ENCODE results near the gene IQSEC1.

IQSEC1 gene

GRCh38 chr3:12925648-12926047, 147.6 kb downstream of the IQSEC1 start:
- H2BK120ac ChIP-seq (ENCODE audit: low read depth, low read length) = no peak overlapping the region
- no peak overlapping the region for H3K4ac ChIP-seq (ENCODE audit: low read length)
- no peak overlapping the region for H2AK5ac ChIP-seq (ENCODE audit: low read depth, low read length)
- peaks cover 31 to 68% of the 10 kb centered on the region in 2 donors for H3K36me3 ChIP-seq (replicated peaks in 1 of 2; ENCODE audit: control insufficient read depth in 2 of 2, insufficient read depth in 2 of 2, low read length in 2 of 2)
- H4K91ac ChIP-seq (ENCODE audit: low read depth, low read length, poor library complexity) = no peak overlapping the region
- no peak overlapping the region for H2BK15ac ChIP-seq (ENCODE audit: low read length)
- no peaks in the 10 kb centered on the region for H3K4me1 ChIP-seq (ENCODE audit: control insufficient read depth in 2 of 2, insufficient read depth in 1 of 2, low read depth in 1 of 2, low read length in 2 of 2)
- H3K14ac ChIP-seq (ENCODE audit: low read length) = peak overlapping the region; percentile 71
- H3K4me2 ChIP-seq (ENCODE audit: insufficient read depth, low read length, poor library complexity, severe bottlenecking) = no peak overlapping the region
- H4K8ac ChIP-seq (ENCODE audit: low read depth, low read length) = no peak overlapping the region
- no peak overlapping the region for H3K4me3 ChIP-seq (ENCODE audit: low read length in 2 of 2)
- peak overlapping the region; percentile 60 for H3K9ac ChIP-seq (ENCODE audit: low read depth, low read length, poor library complexity)
- H3K9me3 ChIP-seq (replicated peaks in 1 of 2; ENCODE audit: control insufficient read depth in 2 of 2, insufficient read depth in 1 of 2, low read depth in 1 of 2, low read length in 2 of 2) = peaks cover 0 to 2% of the 10 kb centered on the region in 2 donors
- H2BK12ac ChIP-seq (ENCODE audit: low read length) = no peak overlapping the region
- H3K27ac ChIP-seq (replicated peaks; ENCODE audit: low read length) = no peak overlapping the region
- WGBS, 2 donors (ENCODE audit: extremely low coverage in 2 of 2, insufficient read length in 2 of 2, insufficient replicate concordance in 1 of 2) = no CpG with 5 or more reads among the region's 7 CpGs
- no peaks in the 10 kb centered on the region for H3K27me3 ChIP-seq (ENCODE audit: control insufficient read depth in 3 of 3, insufficient read depth in 3 of 3, low read depth in 1 of 3, low read length in 3 of 3)
- H2BK5ac ChIP-seq (ENCODE audit: low read length) = no peak overlapping the region
- H3K23ac ChIP-seq (ENCODE audit: low read depth, low read length, poor library complexity) = peak overlapping the region; percentile 91
- H3K18ac ChIP-seq (ENCODE audit: low read length) = peak overlapping the region; percentile 71
- no peak for DNase-seq (ENCODE audit: low spot score)
- no peak overlapping the region for H2AFZ ChIP-seq (ENCODE audit: low read length)
- H3K79me1 ChIP-seq (ENCODE audit: low read depth, low read length) = peaks cover 2% of the 10 kb centered on the region

GRCh38 chr3:12924437-12924836, 148.8 kb downstream of the IQSEC1 start:
- no peak overlapping the region for H2BK120ac ChIP-seq (ENCODE audit: low read depth, low read length)
- H2AFZ ChIP-seq (ENCODE audit: low read length) = no peak overlapping the region
- no peak overlapping the region for H4K91ac ChIP-seq (ENCODE audit: low read depth, low read length, poor library complexity)
- no peak overlapping the region for H3K14ac ChIP-seq (ENCODE audit: low read length)
- no peak overlapping the region for H2AK5ac ChIP-seq (ENCODE audit: low read depth, low read length)
- WGBS, 2 donors (ENCODE audit: extremely low coverage in 2 of 2, insufficient read length in 2 of 2, insufficient replicate concordance in 1 of 2) = no CpG with 5 or more reads among the region's 22 CpGs
- no peak overlapping the region for H4K8ac ChIP-seq (ENCODE audit: low read depth, low read length)
- no peaks in the 10 kb centered on the region for H3K27me3 ChIP-seq (ENCODE audit: control insufficient read depth in 3 of 3, insufficient read depth in 3 of 3, low read depth in 1 of 3, low read length in 3 of 3)
- H2BK12ac ChIP-seq (ENCODE audit: low read length) = no peak overlapping the region
- H3K4me1 ChIP-seq (ENCODE audit: control insufficient read depth in 2 of 2, insufficient read depth in 1 of 2, low read depth in 1 of 2, low read length in 2 of 2) = no peaks in the 10 kb centered on the region
- no peak overlapping the region for H3K18ac ChIP-seq (ENCODE audit: low read length)
- peak overlapping the region; percentile 60 for H3K23ac ChIP-seq (ENCODE audit: low read depth, low read length, poor library complexity)
- H3K4me2 ChIP-seq (ENCODE audit: insufficient read depth, low read length, poor library complexity, severe bottlenecking) = no peak overlapping the region
- peaks cover 36 to 79% of the 10 kb centered on the region in 2 donors for H3K36me3 ChIP-seq (replicated peaks in 1 of 2; ENCODE audit: control insufficient read depth in 2 of 2, insufficient read depth in 2 of 2, low read length in 2 of 2)
- no peak overlapping the region for H3K4me3 ChIP-seq (ENCODE audit: low read length in 2 of 2)
- no peak overlapping the region for H2BK15ac ChIP-seq (ENCODE audit: low read length)
- DNase-seq (ENCODE audit: low spot score) = no peak
- H3K9me3 ChIP-seq (replicated peaks in 1 of 2; ENCODE audit: control insufficient read depth in 2 of 2, insufficient read depth in 1 of 2, low read depth in 1 of 2, low read length in 2 of 2) = peaks cover 0 to 2% of the 10 kb centered on the region in 2 donors
- H2BK5ac ChIP-seq (ENCODE audit: low read length) = peak overlapping the region; percentile 26
- no peak overlapping the region for H3K9ac ChIP-seq (ENCODE audit: low read depth, low read length, poor library complexity)
- peak overlapping the region; percentile 66 for H3K4ac ChIP-seq (ENCODE audit: low read length)
- H3K79me1 ChIP-seq (ENCODE audit: low read depth, low read length) = peaks cover 7% of the 10 kb centered on the region
- no peak overlapping the region for H3K27ac ChIP-seq (replicated peaks; ENCODE audit: low read length)

- Histone ChIP-seq H3K79me1 (ENCODE audit: low read depth, low read length) (peaks cover 5% of the 10 kb centered on the region), H3K14ac (ENCODE audit: low read length) (no peak overlapping the region), H2AFZ (ENCODE audit: low read length) (no peak overlapping the region), H3K27me3 (ENCODE audit: control insufficient read depth in 3 of 3, insufficient read depth in 3 of 3, low read depth in 1 of 3, low read length in 3 of 3) (no peaks in the 10 kb centered on the region), H2BK120ac (ENCODE audit: low read depth, low read length) (no peak overlapping the region), H2BK15ac (ENCODE audit: low read length) (no peak overlapping the region), H2AK5ac (ENCODE audit: low read depth, low read length) (no peak overlapping the region), H3K23ac (ENCODE audit: low read depth, low read length, poor library complexity) (peak overlapping the region; percentile 55), H4K8ac (ENCODE audit: low read depth, low read length) (no peak overlapping the region), H3K4ac (ENCODE audit: low read length) (no peak overlapping the region), H2BK5ac (ENCODE audit: low read length) (no peak overlapping the region), H3K9me3 (replicated peaks in 1 of 2; ENCODE audit: control insufficient read depth in 2 of 2, insufficient read depth in 1 of 2, low read depth in 1 of 2, low read length in 2 of 2) (peaks cover 0 to 2% of the 10 kb centered on the region in 2 donors), H4K91ac (ENCODE audit: low read depth, low read length, poor library complexity) (no peak overlapping the region), H3K4me3 (ENCODE audit: low read length in 2 of 2) (no peak overlapping the region), H3K4me1 (ENCODE audit: control insufficient read depth in 2 of 2, insufficient read depth in 1 of 2, low read depth in 1 of 2, low read length in 2 of 2) (no peaks in the 10 kb centered on the region), H3K9ac (ENCODE audit: low read depth, low read length, poor library complexity) (peak overlapping the region; percentile 12), H3K27ac (replicated peaks; ENCODE audit: low read length) (no peak overlapping the region), H3K18ac (ENCODE audit: low read length) (no peak overlapping the region), H2BK12ac (ENCODE audit: low read length) (no peak overlapping the region), H3K4me2 (ENCODE audit: insufficient read depth, low read length, poor library complexity, severe bottlenecking) (no peak overlapping the region), H3K36me3 (replicated peaks in 1 of 2; ENCODE audit: control insufficient read depth in 2 of 2, insufficient read depth in 2 of 2, low read length in 2 of 2) (peaks cover 42 to 84% of the 10 kb centered on the region in 2 donors)
- no peak for DNase-seq (ENCODE audit: low spot score)
- no CpG with 5 or more reads among the region's 11 CpGs for WGBS, 2 donors (ENCODE audit: extremely low coverage in 2 of 2, insufficient read length in 2 of 2, insufficient replicate concordance in 1 of 2)
Observed at GRCh38 chr3:12922881-12923431, 150.3 kb downstream of the IQSEC1 start.

GRCh38 chr3:12922306-12922705, 150.9 kb downstream of the IQSEC1 start:
- no peak overlapping the region for H2AFZ ChIP-seq (ENCODE audit: low read length)
- H3K4ac ChIP-seq (ENCODE audit: low read length) = no peak overlapping the region
- H2BK120ac ChIP-seq (ENCODE audit: low read depth, low read length) = no peak overlapping the region
- H3K27me3 ChIP-seq (ENCODE audit: control insufficient read depth in 3 of 3, insufficient read depth in 3 of 3, low read depth in 1 of 3, low read length in 3 of 3) = no peaks in the 10 kb centered on the region
- H3K18ac ChIP-seq (ENCODE audit: low read length) = no peak overlapping the region
- no peak overlapping the region for H3K9ac ChIP-seq (ENCODE audit: low read depth, low read length, poor library complexity)
- no peak overlapping the region for H2BK12ac ChIP-seq (ENCODE audit: low read length)
- no peak for DNase-seq (ENCODE audit: low spot score)
- H2AK5ac ChIP-seq (ENCODE audit: low read depth, low read length) = no peak overlapping the region
- H3K23ac ChIP-seq (ENCODE audit: low read depth, low read length, poor library complexity) = no peak overlapping the region
- H3K36me3 ChIP-seq (replicated peaks in 1 of 2; ENCODE audit: control insufficient read depth in 2 of 2, insufficient read depth in 2 of 2, low read length in 2 of 2) = peaks cover 44 to 91% of the 10 kb centered on the region in 2 donors
- H3K4me2 ChIP-seq (ENCODE audit: insufficient read depth, low read length, poor library complexity, severe bottlenecking) = no peak overlapping the region
- peak overlapping the region; percentile 3 for H2BK5ac ChIP-seq (ENCODE audit: low read length)
- H3K4me3 ChIP-seq (ENCODE audit: low read length in 2 of 2) = no peak overlapping the region
- H4K8ac ChIP-seq (ENCODE audit: low read depth, low read length) = no peak overlapping the region
- no peak overlapping the region for H4K91ac ChIP-seq (ENCODE audit: low read depth, low read length, poor library complexity)
- peaks cover 0 to 2% of the 10 kb centered on the region in 2 donors for H3K9me3 ChIP-seq (replicated peaks in 1 of 2; ENCODE audit: control insufficient read depth in 2 of 2, insufficient read depth in 1 of 2, low read depth in 1 of 2, low read length in 2 of 2)
- H3K79me1 ChIP-seq (ENCODE audit: low read depth, low read length) = peaks cover 5% of the 10 kb centered on the region
- no peaks in the 10 kb centered on the region for H3K4me1 ChIP-seq (ENCODE audit: control insufficient read depth in 2 of 2, insufficient read depth in 1 of 2, low read depth in 1 of 2, low read length in 2 of 2)
- no peak overlapping the region for H2BK15ac ChIP-seq (ENCODE audit: low read length)
- H3K14ac ChIP-seq (ENCODE audit: low read length) = no peak overlapping the region
- no CpG with 5 or more reads among the region's 7 CpGs for WGBS, 2 donors (ENCODE audit: extremely low coverage in 2 of 2, insufficient read length in 2 of 2, insufficient replicate concordance in 1 of 2)
- no peak overlapping the region for H3K27ac ChIP-seq (replicated peaks; ENCODE audit: low read length)
